HG03280 (cell line): Measurements from ENCODE around the gene CNFN.
"Not testable (repeated sequence)": the region's sequence is repeated elsewhere in the genome, so short reads cannot be mapped to it uniquely, and the experiment has no call there.

Experiments
- ATAC-seq: cut with Tn5 transposase; IDR thresholded peaks from one replicate; pipeline ENCODE4 v1.9.1; 2021; ENCODE audit warnings: mild to moderate bottlenecking, moderate library complexity; ENCODE audit not compliant: unreplicated experiment

The CNFN gene

DNA sequence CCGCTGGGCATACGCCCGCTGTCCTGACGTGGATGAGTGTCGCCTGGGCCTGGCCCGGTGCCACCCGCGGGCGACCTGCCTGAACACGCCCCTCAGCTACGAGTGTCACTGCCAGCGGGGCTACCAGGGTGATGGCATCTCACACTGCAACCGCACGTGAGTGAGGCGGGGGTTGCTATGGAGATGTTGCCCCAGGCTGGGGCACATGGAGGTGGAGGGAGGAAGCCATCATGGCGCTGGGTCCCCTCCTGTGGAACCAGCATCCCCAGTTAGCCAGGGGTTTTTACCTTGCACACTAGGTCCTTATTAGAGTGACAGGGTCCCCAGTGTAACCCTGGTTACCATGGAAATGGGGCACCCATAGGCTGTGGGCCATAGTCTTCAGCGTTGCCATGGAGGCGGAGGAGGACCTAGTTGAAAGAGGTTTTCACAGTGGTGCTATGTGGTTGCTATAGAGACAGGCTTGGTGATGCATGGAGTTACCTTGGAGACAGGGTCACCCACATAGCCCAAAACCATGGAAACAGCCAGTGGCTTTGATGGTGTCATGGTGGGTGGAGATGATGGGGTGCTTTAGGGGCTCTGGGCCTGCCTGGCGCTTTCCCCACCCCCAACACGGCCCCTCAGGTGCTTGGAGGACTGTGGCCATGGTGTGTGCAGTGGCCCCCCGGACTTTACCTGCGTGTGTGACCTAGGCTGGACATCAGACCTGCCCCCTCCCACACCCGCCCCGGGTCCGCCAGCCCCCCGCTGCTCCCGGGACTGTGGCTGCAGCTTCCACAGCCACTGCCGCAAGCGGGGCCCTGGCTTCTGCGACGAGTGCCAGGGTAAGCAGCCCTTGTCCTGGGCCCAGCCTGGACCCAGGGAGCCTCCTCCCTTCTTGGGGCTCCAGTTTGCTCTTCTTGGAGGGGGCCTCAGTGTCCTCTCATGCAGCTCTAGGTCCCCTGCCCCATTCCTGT, 37.5 kb downstream of the CNFN start:
- ATAC-seq: no peak

DNA sequence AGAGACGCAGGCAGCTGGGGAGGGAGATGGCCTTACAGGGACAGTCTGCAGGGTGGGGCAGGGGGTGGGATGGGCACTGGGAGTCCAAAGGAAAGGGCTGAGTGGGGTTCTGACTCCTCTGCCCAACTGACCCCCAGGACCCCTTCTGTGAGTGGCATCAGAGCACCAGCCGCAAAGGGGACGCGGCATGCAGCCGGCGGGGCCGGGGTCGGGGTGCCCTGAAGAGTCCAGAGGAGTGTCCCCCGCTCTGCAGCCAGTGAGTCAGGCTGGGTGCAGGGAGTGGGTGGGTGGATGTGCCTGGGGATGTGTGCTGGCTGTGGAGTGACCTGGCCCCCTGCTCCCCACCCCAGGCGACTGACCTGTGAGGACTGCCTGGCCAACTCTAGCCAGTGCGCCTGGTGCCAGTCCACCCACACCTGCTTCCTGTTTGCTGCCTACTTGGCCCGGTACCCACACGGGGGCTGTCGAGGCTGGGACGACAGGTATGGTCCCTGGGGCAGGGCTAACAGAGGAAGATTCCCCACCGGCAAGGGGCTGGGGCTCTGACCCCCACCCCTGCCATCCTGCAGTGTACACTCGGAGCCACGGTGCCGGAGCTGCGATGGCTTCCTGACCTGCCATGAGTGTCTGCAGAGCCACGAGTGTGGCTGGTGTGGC, 38.9 kb downstream of the CNFN start:
- ATAC-seq: no peak

DNA sequence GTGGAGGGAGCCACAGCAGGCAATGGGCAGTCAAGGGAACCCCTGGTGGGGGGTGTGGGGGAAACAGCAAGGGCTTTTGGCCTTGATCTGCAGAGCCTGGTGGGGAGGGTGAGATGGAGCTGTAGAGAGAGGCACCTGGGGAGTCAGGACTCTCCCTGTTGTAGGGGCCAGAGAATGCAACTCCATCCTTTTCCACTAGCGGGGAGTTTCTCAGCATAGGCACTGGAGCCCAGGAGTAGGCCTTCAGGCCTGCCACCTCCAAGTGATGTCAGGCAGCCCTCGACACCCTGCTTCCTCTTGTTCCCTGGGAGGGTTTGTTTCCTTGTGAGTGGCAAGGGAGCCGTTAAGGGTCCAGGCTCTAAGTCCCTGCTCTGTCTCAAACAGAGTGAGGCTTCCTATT, 39.7 kb downstream of the CNFN start:
- ATAC-seq: no peak

DNA sequence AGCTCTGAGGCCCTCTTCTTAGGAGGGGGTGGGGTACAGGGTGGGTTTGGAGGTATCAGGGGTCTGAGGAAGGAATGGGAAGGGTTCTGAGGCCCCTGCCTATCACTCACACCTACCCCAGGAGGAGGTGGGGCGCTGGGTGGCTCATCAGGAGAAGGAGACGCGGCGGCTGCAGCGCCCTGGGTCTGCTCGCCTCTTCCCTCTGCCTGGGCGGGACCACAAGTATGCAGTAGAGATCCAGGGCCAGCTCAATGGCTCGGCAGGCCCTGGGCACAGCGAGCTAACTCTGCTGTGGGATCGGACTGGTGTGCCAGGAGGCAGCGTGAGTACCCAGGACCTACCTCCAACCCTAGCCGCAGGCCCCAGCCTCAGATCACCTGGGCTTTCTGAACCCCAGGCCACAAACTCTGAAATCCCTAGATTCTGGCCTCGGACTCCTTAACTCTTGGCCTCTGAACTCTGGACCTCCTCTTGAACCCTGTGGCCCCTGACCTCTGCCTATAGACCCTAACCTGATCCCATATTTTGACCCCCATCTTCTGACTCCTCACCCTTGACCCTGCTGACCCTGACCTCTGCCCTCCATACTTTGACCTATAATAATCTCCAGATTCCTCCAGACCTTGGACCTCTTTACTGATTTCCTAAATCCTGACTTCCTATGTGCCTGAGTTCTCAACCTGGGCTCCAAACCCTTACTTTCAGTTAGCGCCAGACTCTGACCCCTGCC, 40.6 kb downstream of the CNFN start:
- no peak for ATAC-seq

DNA sequence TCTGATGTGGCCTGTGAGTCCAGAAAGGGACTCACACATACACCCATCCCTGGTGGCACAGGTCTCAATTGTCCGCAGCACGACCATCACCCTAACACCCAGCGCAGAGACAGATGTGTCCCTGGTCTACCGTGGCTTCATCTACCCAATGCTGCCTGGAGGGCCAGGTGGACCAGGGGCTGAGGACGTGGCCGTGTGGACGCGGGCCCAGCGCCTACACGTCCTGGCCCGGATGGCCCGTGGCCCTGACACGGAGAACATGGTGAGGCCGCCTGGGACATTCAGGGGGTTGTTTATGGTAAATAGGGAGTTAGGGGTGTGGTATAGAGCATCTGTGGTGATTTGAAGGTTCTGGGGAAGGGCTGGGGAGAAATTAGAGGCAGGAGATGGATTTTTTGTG, 41.9 kb downstream of the CNFN start:
- no peak for ATAC-seq

DNA sequence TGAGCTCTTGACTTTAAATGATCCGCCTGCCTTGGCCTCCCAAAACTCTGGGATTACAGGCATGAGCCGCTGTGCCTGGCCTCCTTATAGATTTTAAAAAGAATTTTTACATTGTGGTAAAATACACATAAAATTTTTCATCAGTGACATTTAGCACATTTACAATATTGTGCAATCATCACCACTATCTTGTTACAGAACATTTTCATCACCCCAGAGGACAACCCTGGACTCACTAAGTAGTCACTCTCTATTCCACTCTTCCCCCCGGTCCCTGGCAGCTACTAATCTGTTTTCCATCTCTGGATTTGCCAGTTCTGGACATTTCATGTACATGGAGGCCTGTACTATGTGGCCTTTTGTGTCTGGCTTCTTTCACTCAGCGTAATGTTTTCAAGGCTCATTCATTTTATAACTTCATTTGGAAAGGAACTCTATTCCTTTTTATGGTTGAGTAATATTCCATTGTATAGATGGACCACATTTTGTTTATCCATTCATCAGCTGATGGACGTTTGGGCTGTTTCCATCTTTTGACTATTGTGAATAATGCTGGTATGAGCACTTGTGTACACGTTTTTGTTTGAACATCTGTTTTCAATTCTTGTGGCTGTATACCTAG, 44.8 kb downstream of the CNFN start:
- no peak for ATAC-seq

DNA sequence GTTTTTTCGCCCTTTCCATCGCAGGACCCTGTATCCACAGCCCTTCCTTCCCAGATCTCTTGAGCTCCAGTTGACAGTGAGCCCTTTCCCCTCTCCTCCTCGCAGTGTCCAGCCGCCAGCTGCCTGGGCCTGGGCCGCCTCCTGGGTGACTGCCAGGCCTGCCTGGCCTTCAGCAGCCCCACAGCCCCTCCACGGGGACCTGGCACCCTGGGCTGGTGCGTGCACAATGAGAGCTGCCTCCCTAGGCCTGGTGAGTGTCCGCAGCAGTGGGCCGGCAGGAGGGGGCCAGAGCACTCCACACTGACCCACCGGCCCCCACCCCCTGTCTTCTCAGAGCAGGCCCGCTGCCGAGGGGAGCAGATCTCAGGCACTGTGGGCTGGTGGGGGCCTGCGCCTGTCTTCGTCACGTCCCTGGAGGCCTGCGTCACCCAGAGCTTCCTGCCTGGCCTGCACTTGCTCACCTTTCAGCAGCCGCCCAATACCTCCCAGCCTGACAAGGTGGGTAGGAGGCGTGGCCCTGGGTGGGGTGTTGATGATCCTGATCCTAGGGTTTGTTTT, 45.7 kb downstream of the CNFN start:
- ATAC-seq: no peak

DNA sequence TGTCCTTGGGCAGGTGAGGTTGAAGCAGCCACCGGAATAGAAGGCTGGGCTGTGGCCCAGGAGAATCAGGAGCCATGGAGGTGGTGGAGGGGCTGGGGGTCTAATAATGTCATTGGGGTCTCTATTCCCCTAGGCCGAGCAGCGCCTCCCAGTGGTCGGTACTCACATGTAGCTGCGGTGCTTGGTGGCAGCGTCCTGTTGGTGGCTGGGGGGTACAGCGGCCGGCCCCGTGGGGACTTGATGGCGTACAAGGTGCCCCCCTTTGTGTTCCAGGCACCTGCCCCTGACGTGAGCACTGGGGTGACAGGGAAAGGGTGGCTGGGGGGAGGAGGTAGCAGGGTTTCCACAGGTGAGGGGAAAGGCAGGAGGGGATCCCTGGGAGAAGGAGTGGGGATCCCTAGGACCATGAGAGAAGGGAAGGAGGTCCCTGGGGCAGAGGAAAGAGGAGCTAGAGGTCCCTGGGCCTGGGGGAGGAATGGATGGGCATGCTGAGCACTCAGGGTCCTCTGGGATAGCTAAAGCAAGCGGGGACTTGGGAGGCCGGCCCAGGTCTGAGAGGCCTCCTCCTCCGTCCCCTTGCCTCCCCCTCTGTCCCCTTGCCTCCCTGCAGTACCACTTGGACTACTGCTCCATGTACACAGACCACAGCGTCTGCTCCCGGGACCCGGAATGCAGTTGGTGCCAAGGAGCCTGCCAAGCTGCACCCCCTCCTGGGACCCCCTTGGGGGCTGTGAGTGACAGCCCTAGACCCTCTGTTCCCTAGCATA, 46.6 kb downstream of the CNFN start:
- ATAC-seq: no peak

DNA sequence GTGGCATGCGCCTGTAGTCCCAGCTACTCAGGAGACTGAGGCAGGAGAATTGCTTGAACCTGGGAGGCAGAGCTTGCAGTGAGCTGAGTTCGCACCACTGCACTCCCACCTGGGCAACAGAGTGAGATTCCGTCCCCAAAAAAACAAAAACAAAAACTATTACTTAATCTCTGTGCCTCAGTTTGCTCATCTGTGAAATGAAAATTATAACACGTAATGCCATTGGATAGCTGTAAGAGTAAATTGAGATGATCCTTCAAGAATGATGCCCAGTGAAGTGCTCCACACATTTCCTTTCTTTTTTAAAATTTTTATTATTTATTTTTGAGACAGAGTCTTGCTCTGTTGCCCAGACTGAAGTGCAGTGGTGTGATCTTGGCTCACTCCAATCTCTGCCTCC, 50.2 kb downstream of the CNFN start:
- ATAC-seq: not testable (repeated sequence)

DNA sequence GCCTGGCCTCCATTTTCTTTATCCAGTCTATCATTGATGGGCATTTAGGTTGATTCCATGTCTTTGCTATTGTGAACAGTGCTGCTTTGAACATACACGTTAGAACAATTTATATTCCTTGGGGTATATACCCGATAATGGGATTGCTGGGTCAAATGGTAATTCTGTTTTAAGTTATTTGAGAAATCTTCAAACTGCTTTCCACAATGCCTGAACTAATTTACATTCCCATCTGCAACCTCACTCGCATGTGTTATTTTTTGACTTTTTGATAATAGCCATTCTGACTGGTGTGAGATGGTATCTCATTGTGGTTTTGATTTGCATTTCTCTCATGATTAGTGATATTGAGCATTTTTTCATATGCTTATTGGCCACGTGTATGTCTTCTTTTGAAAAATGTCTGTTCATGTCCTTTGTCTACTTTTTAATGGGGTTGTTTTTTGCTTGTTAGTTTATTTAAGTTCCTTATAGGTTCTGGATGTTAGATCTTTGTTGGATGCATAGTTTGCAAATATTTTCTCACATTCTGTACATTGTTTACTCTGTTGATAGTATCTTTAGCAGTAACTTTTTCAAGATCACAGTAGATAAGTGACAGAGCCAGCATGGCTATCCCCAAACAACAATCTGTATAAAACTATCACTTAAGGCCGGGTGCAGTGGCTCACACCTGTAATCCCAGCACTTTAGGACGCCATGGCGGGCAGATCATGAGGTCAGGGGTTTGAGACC, 50.8 kb downstream of the CNFN start:
- ATAC-seq: not testable (repeated sequence)
